IPS-11a (cell line): Measurements from ENCODE around the gene CDHR1.

Experiments
- H3K4me3 ChIP-seq: one replicate; pipeline ENCODE4 v1.5.1; 2013; ENCODE audit warnings: low read depth, low read length, control low read depth

The CDHR1 gene

DNA sequence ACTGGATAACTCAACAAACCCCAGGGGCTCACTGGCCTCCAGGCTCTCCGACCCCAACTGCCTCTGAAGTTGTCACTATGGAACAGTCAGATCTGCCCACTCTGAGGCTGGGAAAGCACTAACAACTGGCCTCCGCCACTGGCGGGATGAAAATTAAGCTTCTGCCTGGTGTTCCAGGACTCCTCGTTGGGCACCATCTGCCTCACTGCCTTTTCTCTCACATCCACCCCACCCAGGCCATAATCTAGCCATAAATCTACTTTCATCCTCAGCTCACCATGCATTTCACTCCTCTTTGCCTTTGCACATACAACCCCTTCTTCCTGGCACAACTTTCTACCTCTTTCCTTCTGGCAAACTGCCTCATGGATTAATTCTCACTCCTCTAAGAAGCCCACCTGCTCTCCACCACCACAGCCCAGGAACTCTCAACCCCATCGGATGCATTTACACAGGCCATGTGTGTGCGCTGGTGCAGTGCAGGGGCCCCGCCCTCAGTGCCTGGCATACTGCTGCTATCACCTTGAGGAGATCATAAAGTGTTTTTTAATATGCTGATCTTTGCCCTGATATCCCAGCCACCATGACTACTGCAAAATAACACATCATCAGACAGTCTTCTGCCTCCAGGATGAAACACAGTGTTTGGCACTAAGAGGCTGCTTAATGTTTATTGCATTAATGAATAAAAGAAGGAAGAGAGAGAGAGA is 4.0 kb downstream of the CDHR1 start:
- no peak overlapping the region for H3K4me3 ChIP-seq

DNA sequence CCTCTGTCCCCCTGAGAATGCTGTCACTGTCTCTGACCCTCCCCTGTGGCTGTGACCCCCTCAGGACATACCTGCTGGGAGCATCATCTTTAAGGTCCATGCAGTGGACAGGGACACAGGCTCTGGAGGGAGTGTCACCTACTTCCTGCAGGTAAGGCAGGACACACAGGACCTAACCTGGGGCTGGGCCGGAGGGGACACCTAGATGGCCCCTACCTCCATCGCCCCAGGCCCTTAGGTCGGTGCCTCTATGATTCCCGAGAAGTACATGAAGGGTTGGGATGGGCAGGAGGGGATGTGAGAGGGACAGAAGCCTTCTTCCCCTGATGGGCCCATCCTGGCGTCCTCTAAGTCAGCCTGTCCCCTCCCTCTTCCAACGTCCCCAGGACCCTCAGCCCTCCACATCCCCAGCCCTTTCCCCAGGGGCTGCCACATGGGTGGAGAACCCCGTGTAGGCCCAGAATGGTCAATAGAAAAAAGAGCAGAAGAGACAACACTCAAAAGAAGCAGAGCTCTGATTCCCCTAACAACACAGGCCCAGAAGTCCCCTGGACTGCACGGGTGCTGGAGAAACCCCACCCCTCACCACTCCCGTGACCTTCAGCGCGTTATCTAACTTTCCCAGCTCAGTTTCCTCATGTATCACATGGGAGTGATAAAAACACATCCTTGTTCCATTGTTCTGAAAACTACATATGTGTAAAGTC is 6.4 kb downstream of the CDHR1 start:
- H3K4me3 ChIP-seq, result no peak overlapping the region

DNA sequence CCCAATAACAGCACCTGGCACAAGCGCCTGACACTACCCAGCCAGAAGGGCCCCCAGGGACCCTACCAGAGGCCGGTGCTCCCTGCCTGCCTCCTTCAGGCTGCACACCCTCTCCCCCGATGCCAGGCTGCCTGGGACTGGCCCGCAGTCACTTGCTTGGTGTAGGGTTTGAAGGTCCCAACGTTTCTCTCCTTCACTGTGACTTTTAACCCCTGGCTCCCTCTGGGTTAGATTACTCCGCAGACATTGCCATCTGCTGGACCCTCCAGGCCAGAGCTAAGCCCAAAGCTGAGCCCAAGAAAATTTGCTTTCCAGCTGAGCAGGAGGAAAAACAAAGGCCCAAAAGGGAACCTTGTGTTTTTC is 6.9 kb downstream of the CDHR1 start:
- H3K4me3 ChIP-seq, result no peak overlapping the region

DNA sequence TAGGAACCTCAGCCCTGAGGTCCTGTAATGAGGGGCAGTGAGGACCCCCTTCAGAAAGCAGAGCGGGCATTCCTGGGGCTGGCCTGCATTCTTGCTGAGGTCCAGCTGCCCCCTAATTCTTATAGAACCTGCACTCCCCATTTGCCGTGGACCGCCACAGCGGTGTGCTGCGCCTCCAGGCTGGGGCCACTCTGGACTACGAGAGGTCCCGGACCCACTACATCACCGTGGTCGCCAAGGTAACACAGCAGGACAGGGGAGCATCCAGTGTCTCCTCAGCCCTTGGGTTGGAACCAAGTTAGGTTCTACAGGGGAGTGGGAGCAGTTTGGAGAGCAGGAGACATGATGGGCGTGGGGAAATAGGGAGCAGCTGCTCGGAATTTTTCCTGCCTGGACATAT is 7.3 kb downstream of the CDHR1 start:
- no peak overlapping the region for H3K4me3 ChIP-seq

DNA sequence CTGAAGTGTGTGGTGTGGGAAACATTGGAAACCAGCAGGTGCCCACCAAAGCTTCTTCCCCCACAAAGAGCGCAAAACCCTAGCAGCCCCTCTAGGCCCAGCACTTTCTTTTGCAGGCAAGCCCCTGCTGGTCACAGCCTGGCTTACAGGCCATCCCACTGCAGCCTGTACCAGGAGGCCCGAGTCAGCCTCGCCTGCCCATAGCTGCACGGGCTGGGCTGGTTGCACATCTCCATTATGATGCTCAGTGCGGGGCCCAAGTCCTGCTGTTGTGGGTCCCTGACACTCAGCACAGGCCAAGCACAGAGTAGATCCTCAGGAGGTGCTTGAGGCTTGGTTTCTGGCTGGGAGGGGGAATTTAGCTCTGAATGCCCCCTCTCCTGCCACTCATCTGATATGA is 8.0 kb downstream of the CDHR1 start:
- H3K4me3 ChIP-seq, result no peak overlapping the region

DNA sequence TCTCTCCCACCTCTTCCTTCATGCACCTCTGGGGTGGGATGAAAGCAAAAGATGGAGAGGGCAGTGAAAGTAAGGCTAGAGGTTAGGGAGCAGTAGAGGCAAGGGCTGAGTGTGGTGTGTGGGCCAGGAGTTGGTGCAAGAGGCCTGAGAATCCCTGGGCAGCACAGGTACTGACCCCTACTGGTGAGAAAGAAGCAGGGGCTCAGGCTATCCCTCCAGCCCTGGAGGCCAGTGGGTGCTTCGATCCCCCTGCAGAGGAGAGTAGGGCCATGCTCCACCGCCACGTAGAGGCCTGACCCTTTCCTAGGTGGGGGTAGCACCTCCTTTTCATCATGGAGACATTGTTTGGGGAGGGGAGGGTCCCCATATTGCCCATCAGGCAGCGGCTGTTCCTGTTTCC is 9.8 kb downstream of the CDHR1 start:
- no peak overlapping the region for H3K4me3 ChIP-seq

DNA sequence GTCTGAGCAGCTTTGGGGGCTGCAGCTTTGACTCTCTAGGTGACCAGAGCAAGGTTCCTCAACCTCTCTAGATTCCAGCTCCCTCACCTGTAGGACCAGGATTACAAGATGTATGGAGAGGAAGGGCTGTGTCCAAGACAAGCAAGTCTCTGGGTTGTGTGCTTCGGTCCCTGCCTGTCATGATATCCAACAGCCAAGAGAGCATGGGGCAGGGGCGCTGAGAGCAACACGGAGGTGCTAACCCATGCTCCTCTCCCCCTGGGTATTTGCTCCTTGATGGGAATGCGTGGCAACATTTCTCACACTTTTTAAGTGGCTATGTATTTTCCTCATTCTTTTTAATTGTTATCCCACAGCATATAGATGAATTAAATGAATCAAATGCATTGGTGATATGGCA is 10.3 kb downstream of the CDHR1 start:
- H3K4me3 ChIP-seq, result no peak overlapping the region

DNA sequence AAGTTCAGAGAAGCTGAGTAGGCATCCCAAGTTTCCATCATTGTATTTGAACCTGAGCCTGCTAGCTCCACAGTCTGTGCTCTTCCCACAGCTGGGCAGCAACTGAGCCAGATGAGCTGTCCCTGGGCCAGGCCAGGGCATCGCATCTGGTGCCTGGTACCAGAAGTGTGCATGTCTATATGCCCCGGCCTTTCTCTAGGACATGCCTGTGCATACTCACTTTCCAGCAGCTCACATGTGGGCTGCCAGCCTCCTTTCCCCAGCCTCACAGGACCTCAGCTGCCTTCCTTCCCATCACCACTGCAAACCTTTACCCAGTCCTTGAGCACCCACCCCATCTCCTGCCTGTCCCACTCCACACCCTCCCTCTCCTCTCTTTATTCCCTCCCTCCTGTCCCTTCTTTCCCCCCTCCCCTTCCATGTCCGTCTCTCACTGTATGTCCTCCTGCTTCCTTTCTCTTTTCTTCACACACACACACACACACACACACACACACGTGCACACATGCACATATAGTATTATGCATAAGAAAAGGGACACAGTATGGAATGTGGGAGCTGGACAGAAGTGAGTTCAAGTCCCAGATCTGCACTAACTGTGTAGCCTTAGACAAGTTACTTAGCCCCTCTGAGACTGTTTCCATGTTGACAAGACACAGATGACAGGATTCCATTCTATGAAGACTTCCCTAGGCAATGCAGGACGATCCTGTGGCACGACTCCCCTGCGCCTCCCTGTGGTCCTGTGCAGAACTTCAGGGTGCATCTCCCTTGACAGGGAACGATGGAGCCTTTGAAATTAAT is 10.9 kb downstream of the CDHR1 start:
- no peak overlapping the region for H3K4me3 ChIP-seq

DNA sequence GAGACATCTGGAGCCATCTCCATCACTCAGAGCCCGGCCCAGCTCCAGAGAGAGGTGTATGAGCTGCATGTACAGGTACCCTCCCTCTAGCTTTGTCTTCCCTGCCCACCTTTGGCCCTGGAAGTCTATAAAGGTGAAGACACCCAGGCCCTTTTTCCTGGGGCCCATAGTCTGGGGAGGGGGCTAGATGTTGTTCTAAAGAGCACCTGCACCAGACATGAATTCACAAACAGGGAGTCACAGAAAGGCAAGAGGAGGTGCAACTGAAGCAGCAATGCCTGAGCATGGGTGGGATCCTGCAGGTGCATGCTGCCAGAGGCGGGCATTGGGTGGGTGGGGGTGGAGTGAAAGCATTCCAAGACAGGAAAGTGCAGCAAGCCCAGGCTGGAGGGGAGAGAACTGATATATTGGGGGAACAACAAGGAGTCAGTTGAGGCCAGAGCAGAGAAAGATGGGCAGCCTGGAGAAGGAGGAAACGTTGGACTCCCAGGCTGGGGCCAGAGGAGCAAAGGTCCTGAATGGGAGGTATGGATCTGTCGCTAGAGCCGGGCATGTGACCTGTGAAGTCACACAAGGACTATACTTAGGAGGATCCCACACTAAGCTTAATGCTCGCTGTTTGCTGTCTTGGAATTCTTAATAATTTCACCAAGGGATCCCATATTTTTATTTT is 11.7 kb downstream of the CDHR1 start:
- H3K4me3 ChIP-seq, result no peak overlapping the region

DNA sequence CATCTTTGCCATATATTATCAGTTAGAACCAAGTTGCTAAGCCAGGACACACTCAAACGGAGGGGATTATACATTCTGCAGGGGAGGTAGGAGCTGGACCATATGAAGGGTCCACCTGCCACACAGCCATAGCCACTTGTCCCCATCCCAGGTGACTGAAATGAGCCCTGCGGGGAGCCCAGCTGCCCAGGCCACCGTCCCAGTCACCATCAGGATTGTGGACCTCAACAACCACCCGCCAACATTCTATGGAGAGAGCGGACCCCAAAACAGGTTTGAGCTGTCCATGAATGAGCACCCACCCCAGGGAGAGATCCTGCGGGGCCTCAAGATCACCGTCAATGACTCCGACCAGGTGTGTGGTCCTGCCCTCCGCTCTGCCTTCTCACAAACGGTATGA is 13.7 kb downstream of the CDHR1 start:
- H3K4me3 ChIP-seq, result no peak overlapping the region

DNA sequence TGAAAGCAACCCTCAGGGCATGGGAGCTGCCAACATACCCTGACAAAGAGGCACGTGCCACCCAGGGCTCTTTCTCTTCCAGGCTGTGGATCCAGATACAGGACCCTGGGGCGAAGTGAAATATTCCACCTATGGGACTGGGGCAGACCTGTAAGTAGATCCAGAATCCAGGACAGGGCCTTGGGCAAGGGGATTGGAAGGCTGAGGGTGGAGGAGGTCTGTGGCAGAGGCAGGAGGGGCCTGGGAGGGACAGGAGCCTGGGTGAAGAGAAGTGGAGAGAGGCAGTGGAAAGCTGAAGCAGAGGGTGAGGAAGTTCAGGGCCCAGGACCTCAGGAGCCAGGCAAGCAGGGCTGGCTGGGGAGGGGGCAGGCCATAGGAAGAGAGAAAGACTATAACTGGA is 17.2 kb downstream of the CDHR1 start:
- no peak overlapping the region for H3K4me3 ChIP-seq

DNA sequence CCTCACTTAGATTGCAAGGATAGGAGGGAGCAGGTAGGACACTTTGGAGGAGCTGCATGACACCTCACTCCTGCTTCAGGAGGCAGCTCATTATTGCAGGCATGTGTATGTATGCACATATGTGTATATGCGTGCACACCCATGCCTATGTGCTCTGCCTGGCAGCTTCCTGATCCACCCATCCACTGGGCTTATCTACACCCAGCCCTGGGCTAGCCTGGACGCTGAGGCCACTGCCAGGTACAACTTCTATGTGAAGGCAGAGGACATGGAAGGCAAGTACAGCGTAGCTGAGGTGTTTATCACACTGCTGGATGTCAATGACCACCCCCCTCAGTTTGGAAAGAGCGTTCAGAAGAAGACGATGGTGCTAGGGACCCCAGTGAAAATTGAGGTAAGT is 17.7 kb downstream of the CDHR1 start:
- H3K4me3 ChIP-seq, result no peak overlapping the region

DNA sequence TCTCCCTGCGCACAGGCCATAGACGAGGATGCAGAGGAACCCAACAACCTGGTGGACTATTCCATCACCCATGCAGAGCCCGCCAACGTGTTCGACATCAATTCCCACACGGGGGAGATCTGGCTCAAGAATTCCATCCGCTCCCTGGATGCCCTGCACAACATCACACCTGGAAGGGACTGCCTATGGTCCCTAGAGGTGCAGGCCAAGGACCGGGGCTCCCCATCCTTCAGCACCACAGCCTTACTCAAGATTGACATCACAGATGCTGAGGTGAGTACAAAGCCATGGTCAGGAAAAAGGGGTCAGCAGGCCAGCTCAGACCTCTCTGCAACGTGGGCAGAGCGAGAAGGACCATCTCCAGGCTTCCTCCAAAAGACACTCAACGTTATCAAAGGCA is 18.7 kb downstream of the CDHR1 start:
- no peak overlapping the region for H3K4me3 ChIP-seq

DNA sequence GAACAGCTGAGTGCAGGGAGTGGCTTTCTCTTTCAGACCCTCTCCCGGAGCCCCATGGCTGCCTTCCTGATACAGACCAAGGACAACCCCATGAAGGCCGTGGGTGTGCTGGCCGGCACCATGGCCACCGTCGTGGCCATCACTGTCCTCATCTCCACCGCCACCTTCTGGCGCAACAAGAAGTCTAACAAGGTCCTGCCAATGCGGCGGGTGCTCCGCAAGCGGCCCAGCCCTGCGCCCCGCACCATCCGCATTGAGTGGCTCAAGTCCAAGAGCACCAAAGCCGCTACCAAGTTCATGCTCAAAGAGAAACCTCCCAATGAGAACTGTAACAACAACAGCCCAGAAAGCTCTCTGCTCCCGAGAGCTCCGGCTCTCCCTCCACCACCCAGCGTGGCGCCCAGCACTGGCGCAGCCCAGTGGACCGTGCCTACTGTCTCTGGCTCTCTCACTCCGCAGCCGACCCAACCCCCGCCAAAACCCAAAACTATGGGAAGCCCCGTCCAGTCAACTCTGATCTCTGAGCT is 19.8 kb downstream of the CDHR1 start:
- no peak overlapping the region for H3K4me3 ChIP-seq

DNA sequence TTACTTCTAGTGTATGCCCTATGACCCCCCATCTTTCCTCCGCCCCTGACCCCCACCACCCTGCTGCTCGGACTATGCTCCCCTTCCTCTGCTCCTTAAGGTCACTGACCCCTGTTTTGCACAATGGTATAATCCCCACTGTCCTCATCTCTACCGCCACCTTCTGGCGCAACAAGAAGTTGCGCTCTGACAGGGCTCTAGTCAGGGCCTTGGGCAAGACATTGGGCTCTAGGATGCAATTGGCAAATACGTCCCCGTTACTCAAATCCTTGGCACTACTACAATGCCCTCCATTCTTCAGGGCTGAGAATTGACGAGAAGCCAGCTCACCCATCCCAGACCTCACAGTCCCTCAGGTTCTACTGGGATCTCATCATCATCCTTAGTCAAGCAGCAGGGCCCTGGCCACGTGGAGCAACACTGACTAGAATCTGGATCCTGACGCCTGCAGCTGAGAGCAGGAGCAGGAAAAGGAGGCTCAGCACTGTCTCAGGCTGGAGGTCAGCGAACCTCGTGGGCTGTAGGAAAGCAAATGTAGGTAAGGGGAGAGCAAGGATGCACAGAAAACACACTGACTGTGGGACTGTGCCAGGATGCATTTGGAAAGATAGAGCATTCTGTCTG is 20.4 kb downstream of the CDHR1 start:
- H3K4me3 ChIP-seq, result no peak overlapping the region

DNA sequence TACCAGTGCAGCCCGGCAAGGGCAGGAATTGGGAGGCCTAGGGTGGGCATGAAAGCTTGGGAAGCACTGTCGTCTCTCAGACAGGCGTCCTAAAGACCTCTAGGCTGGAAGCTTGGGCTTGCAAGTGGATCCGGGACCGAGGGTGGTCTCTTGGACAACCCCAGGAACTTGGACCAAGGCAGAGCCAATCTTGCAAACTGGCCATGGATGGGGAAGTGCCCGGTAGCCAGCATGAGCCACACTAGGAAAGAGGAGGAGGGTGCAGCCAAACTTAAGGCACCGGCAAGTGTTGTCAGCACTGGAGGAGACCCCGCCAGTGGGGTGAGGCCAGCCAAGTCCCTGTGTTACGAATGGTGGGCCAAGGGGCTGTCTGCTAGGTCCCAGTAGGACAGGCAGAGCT is 22.5 kb downstream of the CDHR1 start:
- H3K4me3 ChIP-seq, result no peak overlapping the region

DNA sequence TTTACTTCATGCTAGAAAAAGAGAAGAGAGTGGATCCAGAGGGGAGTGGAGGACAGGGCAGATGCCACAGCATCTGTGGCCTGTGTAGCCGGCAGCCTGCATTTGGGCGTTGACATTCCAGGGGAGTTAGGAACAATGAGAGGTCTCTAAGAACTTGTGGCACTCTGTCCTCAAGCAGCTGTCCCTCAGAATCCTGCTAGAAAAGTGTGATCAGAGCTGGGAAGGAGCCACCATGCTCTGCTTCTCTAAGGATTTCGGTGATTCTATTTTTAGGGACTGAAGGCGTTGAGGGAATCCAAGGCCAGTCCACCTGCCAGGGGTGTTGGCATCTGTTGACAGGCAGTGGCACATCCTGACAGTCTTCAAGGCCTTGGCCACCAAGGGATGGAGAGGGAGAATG is 23.4 kb downstream of the CDHR1 start:
- no peak overlapping the region for H3K4me3 ChIP-seq

DNA sequence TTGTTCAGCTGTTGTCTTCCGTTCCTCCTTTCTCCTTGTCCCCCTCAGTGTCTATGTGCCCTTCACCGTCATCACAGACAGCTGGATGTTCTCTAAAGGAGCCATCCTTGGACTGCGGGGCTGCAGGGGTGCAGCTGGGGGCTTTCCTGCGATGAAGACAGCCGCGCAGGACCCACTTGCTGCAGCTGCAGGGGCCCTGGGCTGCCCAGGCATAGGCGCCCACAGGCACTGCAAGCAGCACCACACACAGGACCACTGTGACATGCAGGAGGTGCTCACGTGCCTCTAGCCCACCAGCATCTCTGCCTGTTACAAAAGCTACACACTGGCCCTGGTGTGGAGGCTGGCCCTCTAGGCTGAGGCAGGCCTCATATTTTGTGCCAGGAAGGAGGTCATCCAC is 27.6 kb downstream of the CDHR1 start:
- no peak overlapping the region for H3K4me3 ChIP-seq

DNA sequence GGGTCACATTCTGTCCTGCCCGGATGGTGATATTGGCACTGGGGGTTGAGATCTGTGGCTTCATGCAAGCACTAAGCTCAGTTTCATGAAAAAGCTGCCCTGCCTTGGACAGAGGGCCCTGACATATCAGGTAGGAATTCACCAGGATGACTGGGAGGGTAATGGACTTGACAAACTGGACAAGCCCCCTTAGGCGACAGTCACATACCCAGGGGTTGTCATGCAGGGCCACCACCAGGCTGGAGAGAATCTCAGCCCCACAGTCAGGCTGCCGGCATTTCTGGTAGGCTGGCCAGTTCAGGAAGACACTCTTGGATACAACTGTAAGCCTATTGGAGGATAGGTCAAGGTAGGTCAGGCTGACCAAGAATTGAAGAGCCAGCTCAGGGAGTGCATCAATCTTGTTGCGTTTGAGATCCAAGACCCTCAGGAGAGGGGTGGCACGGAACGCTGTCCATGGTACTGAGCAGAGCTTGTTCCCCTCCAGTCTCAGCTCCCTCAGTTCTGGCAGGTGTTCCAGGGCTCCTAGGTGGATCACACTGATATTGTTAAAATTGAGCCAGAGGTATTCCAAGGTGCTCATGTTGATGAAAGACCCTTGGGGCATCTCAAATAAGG is 30.2 kb downstream of the CDHR1 start:
- no peak overlapping the region for H3K4me3 ChIP-seq

DNA sequence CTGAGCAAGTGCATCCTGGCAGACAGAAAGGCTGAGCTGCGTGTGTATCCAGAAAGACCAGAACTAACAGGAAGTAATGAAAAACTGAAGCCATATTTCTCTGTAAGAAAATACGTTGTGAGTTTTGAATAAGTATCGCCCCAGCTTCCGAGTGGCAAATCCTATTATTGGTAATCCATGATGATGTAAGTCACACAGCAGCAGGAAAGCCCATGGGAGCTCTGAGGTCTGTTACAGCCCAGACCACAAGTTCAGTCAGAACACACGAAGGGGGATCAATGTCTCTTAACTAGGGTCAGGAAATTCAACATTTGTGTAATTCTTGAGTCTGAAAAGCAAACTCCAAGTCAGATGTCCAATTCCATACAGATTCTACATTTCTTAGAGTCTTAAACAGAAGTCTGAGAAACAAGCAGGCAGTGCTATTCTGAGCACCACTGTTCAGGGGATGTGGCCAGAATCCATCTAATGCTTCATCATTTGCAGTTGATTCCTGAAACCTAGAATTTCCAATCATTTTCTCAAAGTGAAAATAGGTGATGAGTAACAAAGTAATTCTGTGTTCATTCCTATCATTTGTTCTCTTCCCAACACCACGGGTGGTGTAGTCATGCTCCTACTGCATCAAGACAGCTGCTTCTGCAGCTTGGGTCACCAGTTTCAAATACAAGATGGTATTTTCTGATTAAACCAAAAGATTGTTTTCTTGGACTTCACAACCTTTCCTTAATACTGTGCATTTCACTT is 31.3 kb downstream of the CDHR1 start, which contains the start of gene LRIT2:
Gene LRIT2, minus strand, starts transcription at position 118 of the 747 bp plus-strand sequence. Its CDS starts 24 bp downstream, at position 94.
- no peak within 1 kb of the TSS for H3K4me3 ChIP-seq
